Measurements from ENCODE around the gene HCRTR1.

The HCRTR1 gene

DNA sequence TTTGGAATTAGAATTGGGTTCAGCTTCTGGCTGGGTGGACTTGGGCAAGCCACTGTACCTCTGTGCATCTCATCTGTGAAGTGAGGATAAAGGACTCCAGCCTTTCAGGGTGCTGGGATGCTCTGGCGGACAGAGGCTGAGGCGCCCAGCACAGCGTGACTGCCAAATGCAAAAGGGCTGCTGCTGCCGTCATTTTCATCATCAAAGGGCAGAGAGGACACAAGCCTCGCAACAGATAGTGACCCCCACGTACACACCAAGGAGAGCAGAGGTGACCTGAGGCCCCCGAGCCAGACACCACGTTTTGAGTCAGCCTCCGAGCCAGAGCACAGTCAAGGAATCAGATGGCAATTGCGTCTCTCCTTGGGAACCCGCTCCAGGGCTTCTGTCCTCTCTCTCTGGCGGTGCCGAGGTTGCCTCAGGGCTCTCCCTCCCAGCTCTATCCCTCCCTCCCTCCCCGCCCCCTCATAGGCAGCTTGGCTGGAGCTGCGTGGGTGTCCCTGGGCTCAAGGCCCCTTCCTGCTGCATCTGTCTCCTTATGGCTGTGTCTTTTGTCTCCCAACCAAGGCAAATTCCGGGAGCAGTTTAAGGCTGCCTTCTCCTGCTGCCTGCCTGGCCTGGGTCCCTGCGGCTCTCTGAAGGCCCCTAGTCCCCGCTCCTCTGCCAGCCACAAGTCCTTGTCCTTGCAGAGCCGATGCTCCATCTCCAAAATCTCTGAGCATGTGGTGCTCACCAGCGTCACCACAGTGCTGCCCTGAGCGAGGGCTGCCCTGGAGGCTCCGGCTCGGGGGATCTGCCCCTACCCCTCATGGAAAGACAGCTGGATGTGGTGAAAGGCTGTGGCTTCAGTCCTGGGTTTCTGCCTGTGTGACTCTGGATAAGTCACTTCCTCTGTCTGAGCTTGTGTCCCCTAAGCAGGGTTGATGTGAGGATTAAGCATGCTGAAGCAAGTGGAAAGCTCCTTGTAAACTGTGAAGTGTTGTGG lies 9.0 kb downstream of the HCRTR1 start:
- no peak for DNase-seq (ENCODE audit: low spot score)

DNA sequence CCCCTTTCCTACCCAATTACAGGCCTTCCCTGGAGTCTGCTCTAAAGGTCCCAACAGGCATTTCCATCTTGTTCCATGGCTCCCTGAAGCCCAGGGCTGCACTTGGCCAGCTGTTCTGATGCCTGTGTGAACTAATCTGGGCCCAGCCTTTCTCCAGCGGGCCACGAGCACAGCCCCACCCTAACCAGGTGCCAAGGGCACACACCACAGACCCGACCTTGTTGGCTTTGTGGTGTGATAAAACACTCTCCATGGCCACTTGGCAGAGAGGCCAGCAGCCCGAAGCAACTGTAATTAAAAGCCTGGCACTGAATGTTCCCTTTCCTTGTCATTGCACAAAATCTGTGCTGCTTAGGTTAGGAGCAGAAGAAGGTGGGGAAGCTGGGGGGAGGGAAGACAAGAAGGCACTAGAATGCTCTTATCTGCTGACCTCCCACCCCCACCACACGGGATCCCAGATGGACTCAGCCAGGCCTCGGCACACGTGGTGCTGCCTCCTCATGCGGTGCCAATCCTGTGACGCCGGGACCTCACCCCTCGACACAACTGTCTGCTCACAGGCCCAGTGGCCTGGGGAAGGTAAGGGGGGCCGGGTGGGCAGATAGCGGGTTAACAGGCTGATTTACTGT lies 9.9 kb downstream of the HCRTR1 start:
- DNase-seq (ENCODE audit: low spot score), result no peak

DNA sequence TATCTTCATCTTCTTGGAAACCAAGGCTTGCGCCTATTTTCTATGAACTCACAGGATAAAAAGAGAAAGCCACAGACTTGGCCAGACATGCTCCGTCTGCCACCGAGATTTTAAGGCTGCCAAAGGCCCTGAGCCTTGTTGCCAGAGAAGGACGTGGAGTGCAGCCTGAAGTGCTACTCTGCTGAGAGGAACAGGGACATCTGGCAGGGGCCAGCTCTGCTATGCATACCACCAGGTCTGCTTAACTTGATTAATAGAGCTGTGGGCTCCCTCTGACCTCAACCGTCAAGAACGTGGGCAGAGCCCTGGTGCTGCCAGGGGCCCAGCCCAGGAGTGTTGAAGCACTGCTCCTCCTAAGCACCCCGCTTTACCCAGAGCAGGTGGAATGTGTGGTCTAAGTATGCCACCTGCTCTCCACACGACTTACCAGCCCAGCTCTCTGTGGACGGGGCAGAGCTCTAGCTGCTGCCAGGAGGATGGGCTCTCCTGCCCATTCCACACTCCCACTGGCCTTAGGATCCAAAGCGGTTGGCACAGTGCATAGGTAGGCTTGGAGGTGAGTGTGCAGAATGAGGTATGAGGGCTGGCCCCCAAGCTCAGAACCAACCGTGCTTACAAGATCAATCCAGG lies 10.6 kb downstream of the HCRTR1 start:
- no peak for DNase-seq (ENCODE audit: low spot score)

DNA sequence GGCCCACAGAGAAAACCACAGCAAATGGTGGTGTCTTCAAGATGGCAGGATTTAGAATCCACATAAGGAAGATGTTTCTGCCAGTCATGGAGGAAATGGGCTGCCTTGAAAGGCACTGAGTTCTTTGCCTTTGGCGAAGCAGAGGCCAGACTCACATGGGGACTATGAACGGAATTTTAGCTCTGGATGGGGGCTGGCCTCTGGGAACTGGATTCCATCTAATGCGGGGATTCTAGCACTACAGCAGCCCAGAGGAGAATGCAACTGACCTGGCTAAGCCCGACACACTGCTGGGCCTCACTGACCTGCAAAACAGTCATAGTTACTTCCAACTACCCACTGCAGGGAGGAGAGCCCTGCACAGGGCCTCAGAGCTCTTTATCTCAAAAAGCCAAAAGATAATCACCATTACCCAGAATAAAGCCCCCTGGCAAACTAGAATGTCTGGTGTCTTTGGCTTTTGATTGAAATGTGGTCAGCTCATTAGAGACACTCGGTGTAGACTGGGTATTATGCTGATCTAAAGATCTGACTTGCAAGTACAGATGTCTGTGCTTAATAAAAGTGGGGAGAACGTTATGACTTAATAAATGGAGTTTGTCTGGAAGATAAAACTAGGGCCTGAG lies 11.6 kb downstream of the HCRTR1 start:
- no peak for DNase-seq (ENCODE audit: low spot score)

DNA sequence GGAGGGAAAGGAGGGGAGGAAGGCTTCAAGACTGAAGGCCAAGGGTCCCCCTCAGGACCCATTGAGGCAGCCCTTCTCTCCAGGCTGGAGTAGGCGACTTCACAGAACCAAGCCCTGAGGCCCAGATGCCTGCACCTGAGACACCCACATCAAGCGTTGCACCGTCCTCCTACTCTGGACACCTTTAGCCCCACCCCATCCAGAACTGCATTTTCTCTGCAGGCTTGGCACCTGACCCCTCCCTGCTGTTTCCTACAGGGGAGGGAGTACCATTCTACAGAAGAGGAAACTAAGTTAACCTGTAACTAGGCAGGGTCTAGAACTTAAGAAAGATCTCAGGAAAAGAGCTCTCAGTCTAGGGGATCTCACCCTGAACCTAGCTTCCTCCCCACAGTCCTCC lies 15.2 kb downstream of the HCRTR1 start:
- DNase-seq (ENCODE audit: low spot score), result no peak

DNA sequence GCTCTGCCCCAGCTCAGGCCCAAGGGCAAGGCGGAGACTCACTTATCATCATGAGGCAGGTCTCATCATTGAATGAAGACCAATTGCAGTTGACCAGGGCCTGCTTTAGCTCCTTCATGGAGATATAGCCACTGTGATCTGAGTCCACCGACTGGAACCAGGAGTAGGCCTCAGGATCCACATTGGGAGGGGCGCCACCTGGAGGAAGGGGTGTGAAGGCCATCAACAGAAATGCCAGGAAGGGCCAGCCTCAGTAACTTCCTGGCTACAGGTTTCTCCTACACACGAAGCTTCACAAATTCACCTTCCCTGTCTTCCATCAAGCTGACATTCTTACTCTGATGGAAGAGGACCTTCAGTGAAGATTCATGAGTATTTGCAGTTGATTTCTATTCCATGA lies 15.6 kb downstream of the HCRTR1 start:
- DNase-seq (ENCODE audit: low spot score), result no peak

DNA sequence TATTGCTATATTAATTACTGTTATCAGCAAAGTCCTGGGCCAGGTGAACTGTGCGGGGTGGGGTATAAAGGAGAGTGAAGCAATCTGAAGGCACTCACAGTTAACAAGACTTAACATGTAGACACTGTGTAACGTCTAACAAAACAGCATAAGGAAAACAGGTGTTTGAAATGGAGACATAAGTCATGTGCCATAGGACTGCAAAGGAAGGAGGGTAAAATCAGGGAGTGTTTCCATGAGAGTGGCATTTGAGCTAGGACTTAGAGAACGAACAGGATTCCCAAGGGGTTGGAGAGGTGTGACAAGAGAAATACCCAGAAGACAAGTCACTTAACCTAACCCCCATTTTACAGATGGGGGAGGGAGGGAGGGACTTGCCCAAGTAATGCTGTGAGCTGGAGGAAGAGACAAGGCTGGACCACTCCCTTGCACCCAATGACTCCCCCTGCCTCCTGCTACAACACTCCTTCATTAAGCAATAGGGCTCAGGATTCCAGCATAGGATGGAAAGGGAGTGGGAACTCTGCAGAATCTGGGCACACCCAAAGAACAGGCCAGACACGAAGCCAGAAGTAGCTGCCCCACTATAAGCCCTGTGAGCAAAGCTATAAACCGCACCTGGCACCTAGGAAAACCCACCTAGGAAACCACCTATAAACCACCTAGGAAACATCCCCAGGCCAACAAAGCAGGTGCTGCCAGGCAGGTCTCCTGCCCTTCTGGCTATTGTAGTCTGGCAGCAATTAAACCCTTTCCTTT lies 20.6 kb downstream of the HCRTR1 start:
- DNase-seq (ENCODE audit: low spot score), result no peak

DNA sequence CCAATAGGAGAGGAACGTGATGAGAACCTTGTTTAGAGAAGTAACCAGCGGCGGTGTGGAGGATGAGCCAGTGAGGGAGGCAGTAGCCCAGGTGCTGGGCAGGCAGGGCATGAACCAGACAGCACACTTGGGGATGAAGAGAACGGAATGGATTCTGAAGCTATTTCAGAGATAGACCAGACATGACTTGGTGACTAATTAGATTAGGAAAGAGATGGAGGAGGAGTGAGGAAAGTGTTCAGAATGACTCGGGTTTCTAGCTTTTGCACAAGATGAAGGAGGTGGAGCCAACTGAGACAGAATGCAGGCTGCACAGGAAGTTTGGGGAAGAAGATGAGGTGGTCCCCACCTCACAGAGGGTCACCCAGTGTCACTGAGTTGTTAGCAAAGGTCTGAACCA lies 22.1 kb downstream of the HCRTR1 start:
- no peak for DNase-seq (ENCODE audit: low spot score)

DNA sequence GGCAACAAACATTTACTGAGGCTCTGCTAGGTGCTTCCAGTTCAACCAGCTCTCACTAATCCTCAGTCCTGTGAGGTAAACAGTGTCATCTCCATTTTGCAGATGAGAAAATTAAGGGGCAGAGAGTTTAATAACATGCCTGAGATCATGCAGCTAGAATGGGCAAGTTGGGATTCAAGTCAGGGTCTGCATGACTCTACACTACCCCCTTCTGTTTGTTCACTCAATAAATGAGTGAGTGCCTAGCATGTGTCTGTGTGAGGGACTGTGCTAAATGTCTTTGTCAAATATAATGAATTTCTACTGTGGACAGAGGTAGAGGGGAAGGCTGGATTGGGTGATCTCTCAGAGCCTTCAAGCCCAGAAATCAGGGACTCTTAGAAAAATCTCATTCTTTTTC lies 22.7 kb downstream of the HCRTR1 start:
- DNase-seq (ENCODE audit: low spot score), result no peak

DNA sequence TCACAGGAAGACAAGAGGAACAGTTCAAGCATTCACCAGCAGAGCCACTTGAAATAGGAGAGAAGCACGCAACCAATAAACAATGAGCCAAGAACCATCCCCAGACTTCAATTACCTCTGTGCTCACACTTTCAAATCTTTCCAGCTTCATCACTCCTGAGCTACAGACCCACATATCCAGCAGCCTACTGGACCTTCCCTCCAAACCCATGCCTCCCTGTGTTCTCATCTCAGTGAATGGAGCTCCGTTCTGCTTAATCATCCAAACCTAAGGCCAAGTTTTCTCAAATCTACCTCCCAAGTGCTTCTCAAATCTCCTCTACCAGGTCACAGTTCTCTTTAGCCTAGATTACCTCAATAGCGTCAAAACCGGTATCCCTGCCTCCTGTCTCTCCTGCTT lies 23.5 kb downstream of the HCRTR1 start:
- DNase-seq (ENCODE audit: low spot score), result no peak

DNA sequence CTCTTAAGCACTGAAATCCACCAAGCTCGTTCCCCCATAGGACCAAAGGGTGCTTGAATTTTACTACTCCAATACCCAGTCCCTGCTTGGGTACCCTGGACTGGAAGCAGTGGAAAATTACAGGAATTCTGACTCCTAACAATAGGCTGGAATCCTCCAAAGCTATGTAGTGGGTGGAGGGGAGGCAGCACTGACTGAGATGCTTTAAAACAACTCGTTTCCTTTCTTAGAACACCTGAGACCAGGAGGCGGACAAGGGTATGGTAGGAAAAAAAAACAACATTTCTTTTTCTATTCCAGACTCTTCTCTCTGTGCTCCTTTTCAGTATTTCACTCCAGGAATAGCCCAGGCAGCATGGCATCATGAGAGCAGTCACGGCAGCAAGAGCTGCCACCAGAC lies 24.9 kb downstream of the HCRTR1 start:
- no peak for DNase-seq (ENCODE audit: low spot score)

DNA sequence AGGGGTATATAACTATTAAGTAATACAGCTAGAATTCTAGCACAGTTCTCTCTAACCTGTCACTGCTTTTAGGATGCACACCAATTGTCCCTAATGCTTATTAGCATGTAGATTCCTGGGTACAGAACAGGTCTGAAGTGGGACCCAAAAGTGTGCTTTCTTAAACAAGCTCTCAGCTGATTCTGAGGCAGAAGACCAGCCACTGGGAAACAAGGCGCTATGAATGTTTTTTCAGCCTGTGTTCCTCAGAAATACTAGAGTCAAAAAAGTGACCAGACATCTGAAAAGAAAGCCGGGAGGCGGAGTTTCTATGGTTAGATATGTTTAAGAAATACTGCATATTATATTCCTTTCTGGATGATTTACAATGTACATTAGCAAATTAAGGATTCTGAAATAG lies 25.4 kb downstream of the HCRTR1 start:
- no peak for DNase-seq (ENCODE audit: low spot score)

DNA sequence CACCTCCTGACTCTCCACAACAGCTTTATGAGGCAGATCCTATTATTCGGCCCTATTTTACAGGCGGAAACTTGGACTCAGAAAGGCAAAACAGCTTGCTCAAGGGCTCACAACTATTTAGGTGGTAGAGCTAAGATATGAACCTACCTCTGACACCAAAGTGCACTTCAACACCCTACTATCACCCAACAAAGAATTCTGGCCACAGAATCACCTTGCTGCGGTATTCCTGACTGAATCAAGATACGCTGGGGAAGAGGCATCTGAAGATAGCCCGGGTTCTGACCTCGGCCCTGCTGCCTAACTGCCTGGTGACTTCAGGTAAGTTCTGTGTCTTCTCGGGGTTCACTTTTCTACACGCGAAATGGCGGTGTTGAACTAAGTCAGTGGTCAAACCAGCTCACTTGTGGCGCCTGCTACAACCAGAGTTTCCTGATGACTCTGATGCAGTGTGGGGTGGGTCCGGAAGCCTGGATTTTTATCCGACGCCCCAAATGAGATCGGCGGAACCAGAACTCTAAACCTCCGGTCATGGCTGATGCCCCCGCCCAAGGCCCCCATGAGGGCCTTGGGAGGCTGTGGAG lies 26.6 kb downstream of the HCRTR1 start:
- peak; percentile 60 for DNase-seq (ENCODE audit: low spot score)

DNA sequence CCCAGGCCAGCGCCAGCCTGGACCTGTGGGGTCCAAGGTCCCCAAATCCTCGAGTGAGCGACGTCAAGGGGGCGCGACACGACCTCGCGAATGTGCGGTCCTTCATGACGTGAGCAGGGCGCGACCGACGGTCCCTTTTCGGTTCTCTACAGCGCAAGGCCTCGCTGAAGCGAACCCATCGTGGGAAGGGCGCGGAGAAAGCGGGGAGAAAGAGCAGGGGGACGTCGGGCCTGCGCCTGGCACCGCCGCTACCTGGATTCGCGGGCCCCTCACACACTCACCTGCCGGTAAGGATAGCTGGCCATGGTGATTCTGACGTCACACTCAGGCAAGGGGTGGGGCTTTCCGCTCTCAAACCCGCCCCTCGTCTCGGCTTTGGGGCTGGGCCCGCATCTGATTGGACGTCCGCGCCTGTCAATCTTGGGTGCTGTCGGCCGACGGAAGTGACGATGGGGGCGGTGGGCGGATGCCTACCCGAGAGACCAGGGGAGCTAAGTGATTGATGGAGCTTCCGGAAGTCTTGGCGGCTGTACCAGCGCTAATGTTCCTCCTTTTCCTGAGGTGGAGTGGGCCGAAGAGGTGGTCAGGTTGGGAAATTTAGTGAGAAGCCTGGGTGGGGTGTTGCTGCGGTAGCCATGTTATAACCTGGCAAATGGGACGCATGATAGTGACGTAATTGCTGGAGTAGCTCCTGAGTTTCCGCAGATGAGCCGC lies 27.2 kb downstream of the HCRTR1 start, which contains the start of gene PEF1:
Gene PEF1 (minus strand): TSS at position 317 of the 714 bp plus-strand sequence. CDS start 12 bp downstream, at position 305.
- peak; percentile 99 for DNase-seq (ENCODE audit: low spot score)

DNA sequence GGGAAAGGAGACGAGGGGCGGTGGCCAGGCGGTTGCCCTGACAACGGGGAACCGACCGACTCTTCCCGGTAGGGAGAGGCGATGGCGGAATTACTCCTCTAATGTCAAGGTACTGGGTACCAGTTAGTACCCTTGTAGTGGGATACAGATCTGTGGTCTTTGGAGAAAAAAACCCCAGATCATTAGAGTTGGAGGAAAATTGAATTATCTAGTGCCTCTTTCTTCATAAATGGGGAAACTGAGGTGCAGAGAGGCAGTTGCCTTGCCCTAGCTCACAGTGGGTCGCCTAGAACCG lies 27.7 kb downstream of the HCRTR1 start:
- no peak for DNase-seq (ENCODE audit: low spot score)

DNA sequence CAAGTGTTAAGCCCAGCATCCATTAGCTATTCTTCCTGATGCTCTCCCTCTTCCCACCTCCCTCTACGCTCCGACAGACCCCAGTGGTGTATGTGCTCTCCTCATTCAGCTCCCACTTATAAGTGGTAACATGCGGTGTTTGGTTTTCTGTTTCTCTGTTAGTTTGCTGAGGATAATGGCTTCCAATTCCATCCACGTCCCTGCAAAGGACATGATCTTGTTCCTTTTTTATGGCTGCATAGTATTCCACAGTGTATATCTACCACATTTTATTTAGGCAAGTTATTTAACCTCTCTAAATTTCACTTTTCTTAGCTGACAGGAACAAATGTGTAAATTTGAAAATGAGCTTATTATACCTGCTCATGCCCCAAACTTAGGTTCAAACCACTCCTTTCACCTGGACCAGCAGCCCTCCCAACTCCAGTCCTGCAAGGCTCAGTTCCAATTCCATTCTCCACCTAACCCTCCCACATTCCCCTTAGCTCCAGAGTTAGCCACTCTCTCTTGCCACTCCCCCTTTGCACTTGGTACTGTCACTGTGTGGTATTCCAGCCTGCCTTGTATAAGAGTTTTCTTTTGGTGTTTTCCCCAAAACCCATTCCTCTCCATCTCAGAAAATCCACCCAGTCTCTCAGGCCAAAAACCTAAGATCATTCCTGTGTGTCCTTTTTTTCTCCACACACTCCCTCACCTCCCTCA lies 28.9 kb downstream of the HCRTR1 start:
- no peak for DNase-seq (ENCODE audit: low spot score)

DNA sequence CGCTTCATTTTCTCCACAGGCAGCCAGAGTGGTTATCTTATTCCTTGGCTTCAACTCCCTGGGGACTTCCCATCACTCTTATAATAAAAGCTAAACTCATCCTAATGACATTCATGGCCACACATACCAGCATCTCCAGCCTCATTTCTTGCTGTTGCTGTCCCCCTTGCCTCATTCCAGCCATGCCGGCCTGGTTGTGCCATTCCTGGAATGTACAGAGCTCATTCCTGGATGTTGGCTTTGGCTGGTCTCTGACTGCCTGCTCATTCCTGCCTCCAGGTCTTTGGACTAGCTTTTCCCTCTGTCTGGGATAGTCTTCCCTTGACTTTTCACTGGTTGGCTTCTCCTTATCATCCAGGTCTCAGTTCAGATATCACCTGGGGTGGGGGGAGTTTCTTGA lies 29.6 kb downstream of the HCRTR1 start:
- DNase-seq (ENCODE audit: low spot score), result no peak

DNA sequence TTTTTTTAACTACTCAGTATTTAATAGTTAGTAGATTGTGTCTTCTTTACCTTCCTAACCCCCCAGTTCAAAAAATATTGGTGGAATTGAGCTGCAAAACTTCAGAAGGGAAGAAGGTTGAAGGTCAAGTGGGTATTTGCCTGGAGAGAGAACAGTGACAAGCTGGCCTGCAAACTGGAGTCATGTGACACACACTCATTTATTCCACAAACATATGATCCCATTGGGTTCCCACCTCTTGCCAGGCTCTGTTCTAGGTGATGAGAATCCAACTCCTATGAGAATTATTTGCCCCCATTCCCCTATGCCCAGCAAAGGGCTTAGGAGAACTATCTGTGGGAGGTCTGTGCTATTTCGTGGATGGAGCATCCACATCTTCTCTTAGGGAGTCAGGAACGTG lies 30.7 kb downstream of the HCRTR1 start:
- DNase-seq (ENCODE audit: low spot score), result no peak

DNA sequence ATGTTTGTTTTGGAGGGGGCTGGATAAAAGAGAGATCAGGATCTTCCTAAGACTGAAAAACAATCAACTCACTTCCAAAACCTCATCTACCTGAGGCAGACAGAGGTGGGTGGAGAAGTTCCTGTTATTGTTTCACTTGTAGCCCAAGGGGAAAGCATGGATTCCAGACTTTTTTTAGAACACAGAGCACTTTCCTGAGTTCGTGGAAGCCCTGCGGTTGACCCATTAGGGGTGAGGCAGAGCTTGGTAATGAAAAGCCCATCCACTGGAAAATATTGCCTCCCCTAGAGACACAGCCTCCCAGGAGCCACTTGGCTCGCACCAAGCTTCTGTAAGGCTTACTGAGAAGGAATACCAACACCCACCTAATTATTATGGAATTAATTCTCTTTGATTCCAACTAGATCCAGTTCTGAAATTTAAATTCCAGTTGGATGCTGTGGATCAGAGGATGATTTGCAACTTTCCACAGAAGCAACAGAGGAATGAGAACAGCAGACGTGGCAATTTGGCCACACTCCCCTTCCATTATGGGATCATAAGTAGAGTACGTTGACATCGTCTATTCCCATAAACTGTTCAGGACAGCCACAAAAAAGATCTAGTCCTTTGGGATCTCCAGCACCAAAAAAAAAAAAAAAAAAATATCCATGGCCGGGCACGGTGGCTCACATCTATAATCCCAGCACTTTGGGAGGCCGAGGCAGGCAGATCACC lies 31.3 kb downstream of the HCRTR1 start:
- no peak for DNase-seq (ENCODE audit: low spot score)
